HepG2 (cell line): Measurements from ENCODE around the gene NRP1. TPM values are rescaled to one million over a fixed set of nuclear protein-coding genes. Genes with fewer than 3 reads are reported as not detected.
A peak's percentile ranks its signal among the peaks of the same experiment; 100 is the strongest.

Source experiments
- BHLHE40 ChIP-seq: IDR thresholded peaks from 2 replicates; pipeline ENCODE4 v1.6.1; 2011; ENCODE audit warnings: low read length, improper control_type of control experiment
- BRCA1 ChIP-seq: sonication (generic); formaldehyde crosslinking; IDR thresholded peaks from 2 replicates; pipeline ENCODE4 v1.4.0; 2020; ENCODE audit warnings: missing genetic modification reagents
- FIP1L1 ChIP-seq: fragments of 200-400 bp; formaldehyde crosslinking; IDR thresholded peaks from 2 replicates; pipeline ENCODE4 v1.6.1; 2018; ENCODE audit warnings: low read depth, mild to moderate bottlenecking, low read length, moderate library complexity, borderline replicate concordance; ENCODE audit not compliant: insufficient read depth
- FOXA3 ChIP-seq: IDR thresholded peaks from 2 replicates; pipeline ENCODE4 v1.6.1; 2016; ENCODE audit warnings: missing genetic modification reagents, missing compliant biosample characterization
- HOXA3 ChIP-seq: sonication (generic); formaldehyde crosslinking; IDR thresholded peaks from 2 replicates; pipeline ENCODE4 v1.5.0; 2020; ENCODE audit warnings: missing genetic modification reagents
- NFIC ChIP-seq: IDR thresholded peaks from 2 replicates; pipeline ENCODE4 v1.6.1; 2012; ENCODE audit warnings: mild to moderate bottlenecking, low read length, inconsistent platforms
- NR2F1 ChIP-seq, 2 experiments: fragments of 450-650 bp in 1 of 2; formaldehyde crosslinking in 1 of 2; IDR thresholded peaks; 2 replicates each; pipeline versions ENCODE4 v1.5.0 to v1.6.1; 2016 to 2020; ENCODE audit warnings: mild to moderate bottlenecking in 1 of 2, missing compliant biosample characterization in 1 of 2, missing genetic modification reagents in 1 of 2, moderate library complexity in 1 of 2
- PHF5A ChIP-seq: IDR thresholded peaks from one replicate; pipeline ENCODE4 v1.6.1; 2018; ENCODE audit warnings: low read depth, missing genetic modification reagents; ENCODE audit not compliant: unreplicated experiment
- POGZ ChIP-seq: sonication (generic); formaldehyde crosslinking; IDR thresholded peaks from 2 replicates; pipeline ENCODE4 v1.4.0; 2020; ENCODE audit warnings: mild to moderate bottlenecking, missing genetic modification reagents
- SMAD3 ChIP-seq: sonication (generic); formaldehyde crosslinking; IDR thresholded peaks from 2 replicates; pipeline ENCODE4 v1.4.0; 2020; ENCODE audit warnings: missing genetic modification reagents
- ZBTB21 ChIP-seq: sonication (generic); formaldehyde crosslinking; IDR thresholded peaks from 2 replicates; pipeline ENCODE4 v1.4.0; 2020; ENCODE audit warnings: missing genetic modification reagents
- ZFP1 ChIP-seq: IDR thresholded peaks from 2 replicates; pipeline ENCODE4 v1.6.1; 2016
- ZNF557 ChIP-seq: sonication (generic); formaldehyde crosslinking; IDR thresholded peaks from 2 replicates; pipeline ENCODE4 v1.4.0; 2020; ENCODE audit warnings: missing genetic modification reagents
- ZNF788 ChIP-seq: sonication (generic); formaldehyde crosslinking; IDR thresholded peaks from 2 replicates; pipeline ENCODE4 v1.5.0; 2020; ENCODE audit warnings: mild to moderate bottlenecking, missing genetic modification reagents, borderline replicate concordance
- ZSCAN30 ChIP-seq: sonication (generic); formaldehyde crosslinking; IDR thresholded peaks from 2 replicates; pipeline ENCODE4 v1.5.0; 2020; ENCODE audit warnings: mild to moderate bottlenecking, missing genetic modification reagents
- polyA plus RNA-seq, 8 experiments: library from polyadenylated mRNA; depleted of rRNA in 3 of 8; stranded (reverse) in 7 of 8; unstranded in 1 of 8; fragments of >200 nt; fragmentation: Illumina TruSeq in 4 of 8; extraction: Trizol in 4 of 8; gene quantifications; 2 replicates each; pipeline versions ENCODE4 v1.2.1 to v1.2.3, GENCODE V29; 2011 to 2016; ENCODE audit warnings: low read depth in 4 of 8, missing spikeins in 1 of 8, mixed read lengths in 1 of 8; ENCODE audit not compliant: insufficient read depth in 1 of 8
- total RNA-seq, 5 experiments: library from RNA; depleted of rRNA; stranded (reverse); fragments of >200 nt; fragmentation: Illumina TruSeq; extraction: Trizol; gene quantifications; 2 replicates each; pipeline ENCODE4 v1.2.3, GENCODE V29; 2016; ENCODE audit warnings: low read depth in 1 of 5
- TF ChIP-seq, protein P1 (sequence below): sonication (generic); formaldehyde crosslinking; IDR thresholded peaks from 2 replicates; pipeline ENCODE4 v1.4.0; 2020; ENCODE audit warnings: missing genetic modification reagents
- TF ChIP-seq, protein P2 (sequence below): sonication (generic); formaldehyde crosslinking; conservative IDR thresholded peaks from 2 replicates; pipeline ENCODE4 v1.4.0; 2020; ENCODE audit warnings: mild to moderate bottlenecking, missing genetic modification reagents, moderate library complexity
- TF ChIP-seq, protein P3 (sequence below): sonication (generic); formaldehyde crosslinking; IDR thresholded peaks from 2 replicates; pipeline ENCODE4 v1.5.1; 2020; ENCODE audit warnings: missing genetic modification reagents, mild to moderate bottlenecking, borderline replicate concordance
- TF ChIP-seq, protein P4 (sequence below): sonication (generic); formaldehyde crosslinking; IDR thresholded peaks from 2 replicates; pipeline ENCODE4 v1.5.0; 2020; ENCODE audit warnings: mild to moderate bottlenecking, missing genetic modification reagents, borderline replicate concordance
- TF ChIP-seq, protein P5 (sequence below): sonication (generic); formaldehyde crosslinking; IDR thresholded peaks from 2 replicates; pipeline ENCODE4 v1.4.0; 2020; ENCODE audit warnings: mild to moderate bottlenecking, low read depth, missing genetic modification reagents

NRP1 gene
- total and polyA plus RNA-seq, 2 of the 13 experiments (the other 11 are each of a cell fraction or from before 2014, with no cell fraction given): 5.3 to 5.8 TPM

DNA sequence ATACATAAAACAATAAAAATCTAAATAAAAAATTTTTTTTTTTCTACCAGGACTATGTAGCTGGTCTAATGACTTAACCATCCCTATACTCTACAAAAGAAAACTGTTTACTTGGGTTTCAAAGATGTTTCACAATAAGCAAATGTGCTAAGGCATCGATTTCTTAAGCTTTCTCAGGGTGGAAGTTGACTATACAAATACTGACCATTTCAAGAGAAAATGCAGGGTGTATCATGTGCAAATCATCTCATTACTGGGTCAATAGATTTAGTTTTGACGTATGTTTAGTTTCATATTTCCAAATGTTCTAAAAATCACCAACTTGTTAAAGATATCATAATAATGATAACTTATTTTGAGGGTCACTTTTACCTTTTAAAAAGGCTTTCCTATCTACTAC lies 7.5 kb downstream of the NRP1 start (continued):
- TF ChIP-seq, protein P1, sequence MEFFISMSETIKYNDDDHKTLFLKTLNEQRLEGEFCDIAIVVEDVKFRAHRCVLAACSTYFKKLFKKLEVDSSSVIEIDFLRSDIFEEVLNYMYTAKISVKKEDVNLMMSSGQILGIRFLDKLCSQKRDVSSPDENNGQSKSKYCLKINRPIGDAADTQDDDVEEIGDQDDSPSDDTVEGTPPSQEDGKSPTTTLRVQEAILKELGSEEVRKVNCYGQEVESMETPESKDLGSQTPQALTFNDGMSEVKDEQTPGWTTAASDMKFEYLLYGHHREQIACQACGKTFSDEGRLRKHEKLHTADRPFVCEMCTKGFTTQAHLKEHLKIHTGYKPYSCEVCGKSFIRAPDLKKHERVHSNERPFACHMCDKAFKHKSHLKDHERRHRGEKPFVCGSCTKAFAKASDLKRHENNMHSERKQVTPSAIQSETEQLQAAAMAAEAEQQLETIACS: no peak
- TF ChIP-seq SMAD3 (CRISPR knock-in tag): peak; percentile 59; the same call in 1 of the 2 replicates
- TF ChIP-seq, protein P2, sequence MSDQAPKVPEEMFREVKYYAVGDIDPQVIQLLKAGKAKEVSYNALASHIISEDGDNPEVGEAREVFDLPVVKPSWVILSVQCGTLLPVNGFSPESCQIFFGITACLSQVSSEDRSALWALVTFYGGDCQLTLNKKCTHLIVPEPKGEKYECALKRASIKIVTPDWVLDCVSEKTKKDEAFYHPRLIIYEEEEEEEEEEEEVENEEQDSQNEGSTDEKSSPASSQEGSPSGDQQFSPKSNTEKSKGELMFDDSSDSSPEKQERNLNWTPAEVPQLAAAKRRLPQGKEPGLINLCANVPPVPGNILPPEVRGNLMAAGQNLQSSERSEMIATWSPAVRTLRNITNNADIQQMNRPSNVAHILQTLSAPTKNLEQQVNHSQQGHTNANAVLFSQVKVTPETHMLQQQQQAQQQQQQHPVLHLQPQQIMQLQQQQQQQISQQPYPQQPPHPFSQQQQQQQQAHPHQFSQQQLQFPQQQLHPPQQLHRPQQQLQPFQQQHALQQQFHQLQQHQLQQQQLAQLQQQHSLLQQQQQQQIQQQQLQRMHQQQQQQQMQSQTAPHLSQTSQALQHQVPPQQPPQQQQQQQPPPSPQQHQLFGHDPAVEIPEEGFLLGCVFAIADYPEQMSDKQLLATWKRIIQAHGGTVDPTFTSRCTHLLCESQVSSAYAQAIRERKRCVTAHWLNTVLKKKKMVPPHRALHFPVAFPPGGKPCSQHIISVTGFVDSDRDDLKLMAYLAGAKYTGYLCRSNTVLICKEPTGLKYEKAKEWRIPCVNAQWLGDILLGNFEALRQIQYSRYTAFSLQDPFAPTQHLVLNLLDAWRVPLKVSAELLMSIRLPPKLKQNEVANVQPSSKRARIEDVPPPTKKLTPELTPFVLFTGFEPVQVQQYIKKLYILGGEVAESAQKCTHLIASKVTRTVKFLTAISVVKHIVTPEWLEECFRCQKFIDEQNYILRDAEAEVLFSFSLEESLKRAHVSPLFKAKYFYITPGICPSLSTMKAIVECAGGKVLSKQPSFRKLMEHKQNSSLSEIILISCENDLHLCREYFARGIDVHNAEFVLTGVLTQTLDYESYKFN: peak; percentile 70
- no peak for TF ChIP-seq ZSCAN30 (CRISPR knock-in tag)
- TF ChIP-seq BRCA1 (CRISPR knock-in tag): no peak
- peak; percentile 77; the same call in 1 of the 2 replicates for TF ChIP-seq NFIC
- TF ChIP-seq HOXA3 (CRISPR knock-in tag): no peak
- 0 out of 4 replicates have a peak, but pooled peaks of 1 of the 2 experiments have one; percentile 25 for TF ChIP-seq NR2F1 (CRISPR knock-in tag; IDR thresholded peaks at IDR 0.05)
- TF ChIP-seq FIP1L1: no peak
- peak; percentile 87 for TF ChIP-seq FOXA3 (CRISPR knock-in tag)
- TF ChIP-seq ZNF788 (CRISPR knock-in tag): no peak
- TF ChIP-seq, protein P3, sequence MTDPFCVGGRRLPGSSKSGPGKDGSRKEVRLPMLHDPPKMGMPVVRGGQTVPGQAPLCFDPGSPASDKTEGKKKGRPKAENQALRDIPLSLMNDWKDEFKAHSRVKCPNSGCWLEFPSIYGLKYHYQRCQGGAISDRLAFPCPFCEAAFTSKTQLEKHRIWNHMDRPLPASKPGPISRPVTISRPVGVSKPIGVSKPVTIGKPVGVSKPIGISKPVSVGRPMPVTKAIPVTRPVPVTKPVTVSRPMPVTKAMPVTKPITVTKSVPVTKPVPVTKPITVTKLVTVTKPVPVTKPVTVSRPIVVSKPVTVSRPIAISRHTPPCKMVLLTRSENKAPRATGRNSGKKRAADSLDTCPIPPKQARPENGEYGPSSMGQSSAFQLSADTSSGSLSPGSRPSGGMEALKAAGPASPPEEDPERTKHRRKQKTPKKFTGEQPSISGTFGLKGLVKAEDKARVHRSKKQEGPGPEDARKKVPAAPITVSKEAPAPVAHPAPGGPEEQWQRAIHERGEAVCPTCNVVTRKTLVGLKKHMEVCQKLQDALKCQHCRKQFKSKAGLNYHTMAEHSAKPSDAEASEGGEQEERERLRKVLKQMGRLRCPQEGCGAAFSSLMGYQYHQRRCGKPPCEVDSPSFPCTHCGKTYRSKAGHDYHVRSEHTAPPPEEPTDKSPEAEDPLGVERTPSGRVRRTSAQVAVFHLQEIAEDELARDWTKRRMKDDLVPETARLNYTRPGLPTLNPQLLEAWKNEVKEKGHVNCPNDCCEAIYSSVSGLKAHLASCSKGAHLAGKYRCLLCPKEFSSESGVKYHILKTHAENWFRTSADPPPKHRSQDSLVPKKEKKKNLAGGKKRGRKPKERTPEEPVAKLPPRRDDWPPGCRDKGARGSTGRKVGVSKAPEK (CRISPR knock-in tag): no peak
- no peak for TF ChIP-seq ZNF557 (CRISPR knock-in tag)
- no peak for TF ChIP-seq PHF5A (CRISPR knock-in tag)
- TF ChIP-seq, protein P4, sequence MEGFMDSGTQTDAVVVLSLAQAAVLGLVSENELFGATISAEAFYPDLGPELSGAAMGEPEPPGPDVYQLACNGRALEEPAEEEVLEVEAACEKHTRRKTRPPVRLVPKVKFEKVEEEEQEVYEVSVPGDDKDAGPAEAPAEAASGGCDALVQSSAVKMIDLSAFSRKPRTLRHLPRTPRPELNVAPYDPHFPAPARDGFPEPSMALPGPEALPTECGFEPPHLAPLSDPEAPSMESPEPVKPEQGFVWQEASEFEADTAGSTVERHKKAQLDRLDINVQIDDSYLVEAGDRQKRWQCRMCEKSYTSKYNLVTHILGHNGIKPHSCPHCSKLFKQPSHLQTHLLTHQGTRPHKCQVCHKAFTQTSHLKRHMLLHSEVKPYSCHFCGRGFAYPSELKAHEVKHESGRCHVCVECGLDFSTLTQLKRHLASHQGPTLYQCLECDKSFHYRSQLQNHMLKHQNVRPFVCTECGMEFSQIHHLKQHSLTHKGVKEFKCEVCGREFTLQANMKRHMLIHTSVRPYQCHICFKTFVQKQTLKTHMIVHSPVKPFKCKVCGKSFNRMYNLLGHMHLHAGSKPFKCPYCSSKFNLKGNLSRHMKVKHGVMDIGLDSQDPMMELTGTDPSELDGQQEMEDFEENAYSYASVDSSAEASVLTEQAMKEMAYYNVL (CRISPR knock-in tag): no peak
- no peak for TF ChIP-seq BHLHE40
- TF ChIP-seq, protein P5, sequence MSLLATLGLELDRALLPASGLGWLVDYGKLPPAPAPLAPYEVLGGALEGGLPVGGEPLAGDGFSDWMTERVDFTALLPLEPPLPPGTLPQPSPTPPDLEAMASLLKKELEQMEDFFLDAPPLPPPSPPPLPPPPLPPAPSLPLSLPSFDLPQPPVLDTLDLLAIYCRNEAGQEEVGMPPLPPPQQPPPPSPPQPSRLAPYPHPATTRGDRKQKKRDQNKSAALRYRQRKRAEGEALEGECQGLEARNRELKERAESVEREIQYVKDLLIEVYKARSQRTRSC (CRISPR knock-in tag): no peak
- no peak for TF ChIP-seq ZBTB21 (CRISPR knock-in tag)
- TF ChIP-seq ZFP1 (CRISPR knock-in tag): no peak; the same call in 1 of the 2 replicates
- peak; percentile 64 for TF ChIP-seq POGZ (CRISPR knock-in tag)
